IPS-15b (cell line): ENCODE measurements around the gene PPIL6.
A peak's percentile ranks its signal among the peaks of the same experiment; 100 is the strongest.

Experiments
- H3K27me3 ChIP-seq: one replicate; pipeline ENCODE4 v1.6.1; 2013; ENCODE audit warnings: low read length; ENCODE audit not compliant: control insufficient read depth, insufficient read depth
- H3K36me3 ChIP-seq: one replicate; pipeline ENCODE4 v1.6.1; 2013; ENCODE audit warnings: low read length; ENCODE audit not compliant: control insufficient read depth, insufficient read depth
- H3K4me1 ChIP-seq: one replicate; pipeline ENCODE4 v1.6.1; 2013; ENCODE audit warnings: mild to moderate bottlenecking, low read length; ENCODE audit not compliant: control insufficient read depth, insufficient read depth
- H3K4me3 ChIP-seq: one replicate; pipeline ENCODE4 v1.5.1; 2013; ENCODE audit warnings: low read depth, low read length
- H3K9ac ChIP-seq: one replicate; pipeline ENCODE4 v1.6.1; 2013; ENCODE audit warnings: low read depth, mild to moderate bottlenecking, low read length
- H3K9me3 ChIP-seq: one replicate; pipeline ENCODE4 v1.6.1; 2013; ENCODE audit warnings: mild to moderate bottlenecking, low read length; ENCODE audit not compliant: control insufficient read depth, insufficient read depth

The PPIL6 gene

DNA sequence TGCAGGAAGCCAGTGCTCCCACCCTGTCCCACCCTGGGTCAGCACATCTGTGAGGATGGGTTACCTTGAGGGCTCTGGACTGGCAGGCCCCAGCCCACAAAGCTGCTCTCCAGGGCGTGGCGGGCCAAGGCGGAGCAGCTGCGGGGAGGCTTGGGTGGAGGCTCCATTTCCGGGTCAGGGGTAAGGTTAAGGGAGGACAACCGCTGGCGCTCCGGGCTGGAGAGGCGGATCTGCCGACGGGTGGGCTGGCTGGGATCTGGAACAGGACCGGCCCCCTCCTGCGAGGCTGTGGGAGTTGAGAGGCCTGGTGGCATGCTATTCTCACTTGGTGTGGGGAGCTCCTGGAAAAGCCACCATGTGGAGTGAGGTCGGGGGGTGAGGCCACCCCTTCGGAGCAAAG lies 5.6 kb upstream of the PPIL6 start:
- no peak overlapping the region for H3K9ac ChIP-seq

DNA sequence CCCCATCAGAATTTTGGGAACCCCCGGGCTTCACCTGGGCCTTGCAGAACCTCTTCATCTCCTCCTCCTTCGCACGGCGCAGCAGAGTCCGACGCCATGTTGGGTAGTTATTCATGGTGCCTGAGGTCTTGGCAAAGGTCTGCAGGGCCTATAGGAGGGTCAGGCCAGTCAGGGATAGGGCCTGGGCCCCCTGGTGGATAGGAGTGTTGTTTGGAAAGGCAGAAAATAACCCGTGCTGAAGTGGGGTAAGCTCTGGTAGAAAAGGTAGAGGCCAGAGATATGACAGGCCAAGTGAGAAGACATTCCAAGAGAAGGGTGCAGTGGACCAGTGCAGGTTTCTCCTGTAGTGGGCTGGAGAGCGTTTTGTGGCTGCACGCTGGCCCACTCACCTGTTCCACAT lies 5.0 kb upstream of the PPIL6 start:
- Histone ChIP-seq H3K9me3 (no peaks in the 10 kb centered on the region), H3K9ac (no peak overlapping the region), H3K27me3 (no peaks in the 10 kb centered on the region), H3K4me1 (peaks cover 5% of the 10 kb centered on the region), H3K36me3 (peaks cover 54% of the 10 kb centered on the region), H3K4me3 (no peak overlapping the region)

More for the DNA sequence above, 5.6 kb upstream of the PPIL6 start:
- Histone ChIP-seq H3K9me3 (no peaks in the 10 kb centered on the region), H3K27me3 (no peaks in the 10 kb centered on the region), H3K4me3 (no peak overlapping the region), H3K4me1 (peaks cover 5% of the 10 kb centered on the region), H3K36me3 (peaks cover 54% of the 10 kb centered on the region)

DNA sequence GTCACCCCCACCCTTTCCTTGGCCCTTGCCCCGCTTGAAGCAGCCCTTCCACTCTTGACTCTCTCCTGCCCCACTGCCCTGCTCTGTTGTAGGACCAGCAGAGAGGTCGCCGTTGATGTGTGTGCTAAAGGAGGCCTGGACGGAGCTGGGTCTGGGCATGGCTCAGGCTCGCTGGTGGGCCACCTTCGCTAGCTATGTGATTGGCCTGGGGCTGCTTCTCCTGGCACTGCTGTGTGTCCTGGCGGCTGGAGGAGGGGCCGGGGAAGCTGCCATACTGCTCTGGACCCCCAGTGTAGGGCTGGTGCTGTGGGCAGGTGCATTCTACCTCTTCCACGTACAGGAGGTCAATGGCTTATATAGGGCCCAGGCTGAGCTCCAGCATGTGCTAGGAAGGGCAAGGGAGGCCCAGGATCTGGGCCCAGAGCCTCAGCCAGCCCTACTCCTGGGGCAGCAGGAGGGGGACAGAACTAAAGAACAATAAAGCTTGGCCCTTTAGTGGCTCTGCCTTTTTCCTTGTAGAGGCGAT lies 3.1 kb upstream of the PPIL6 start:
- peaks cover 7% of the 10 kb centered on the region for H3K4me1 ChIP-seq
- peaks cover 6% of the 10 kb centered on the region for H3K27me3 ChIP-seq
- H3K9me3 ChIP-seq, result no peaks in the 10 kb centered on the region
- peaks cover 43% of the 10 kb centered on the region for H3K36me3 ChIP-seq
- H3K4me3 ChIP-seq, result no peak overlapping the region
- no peak overlapping the region for H3K9ac ChIP-seq

DNA sequence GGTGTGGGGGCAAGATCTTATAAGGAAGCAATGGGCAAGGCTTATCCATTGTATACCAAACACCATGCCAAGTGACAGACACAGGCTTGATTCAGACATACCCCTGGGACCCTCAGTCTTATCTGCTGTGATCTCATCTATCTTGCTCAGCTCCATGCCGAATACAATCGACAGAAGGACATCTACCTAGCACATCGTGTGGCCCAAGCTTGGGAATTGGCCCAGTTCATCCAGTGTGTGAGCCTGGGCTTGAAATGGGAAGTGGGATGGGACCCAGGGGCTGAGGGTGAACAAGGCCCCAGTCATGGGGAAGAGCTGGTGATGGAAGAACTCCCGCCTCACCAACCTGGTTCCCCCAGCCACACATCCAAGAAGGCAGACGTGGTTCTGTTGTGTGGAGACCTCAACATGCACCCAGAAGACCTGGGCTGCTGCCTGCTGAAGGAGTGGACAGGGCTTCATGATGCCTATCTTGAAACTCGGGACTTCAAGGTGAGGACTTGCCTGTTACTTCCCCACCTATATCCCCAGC lies 2.0 kb upstream of the PPIL6 start:
- Histone ChIP-seq H3K4me1 (peaks cover 7% of the 10 kb centered on the region), H3K27me3 (peaks cover 6% of the 10 kb centered on the region), H3K4me3 (no peak overlapping the region), H3K9ac (no peak overlapping the region), H3K36me3 (peaks cover 41% of the 10 kb centered on the region), H3K9me3 (no peaks in the 10 kb centered on the region)

DNA sequence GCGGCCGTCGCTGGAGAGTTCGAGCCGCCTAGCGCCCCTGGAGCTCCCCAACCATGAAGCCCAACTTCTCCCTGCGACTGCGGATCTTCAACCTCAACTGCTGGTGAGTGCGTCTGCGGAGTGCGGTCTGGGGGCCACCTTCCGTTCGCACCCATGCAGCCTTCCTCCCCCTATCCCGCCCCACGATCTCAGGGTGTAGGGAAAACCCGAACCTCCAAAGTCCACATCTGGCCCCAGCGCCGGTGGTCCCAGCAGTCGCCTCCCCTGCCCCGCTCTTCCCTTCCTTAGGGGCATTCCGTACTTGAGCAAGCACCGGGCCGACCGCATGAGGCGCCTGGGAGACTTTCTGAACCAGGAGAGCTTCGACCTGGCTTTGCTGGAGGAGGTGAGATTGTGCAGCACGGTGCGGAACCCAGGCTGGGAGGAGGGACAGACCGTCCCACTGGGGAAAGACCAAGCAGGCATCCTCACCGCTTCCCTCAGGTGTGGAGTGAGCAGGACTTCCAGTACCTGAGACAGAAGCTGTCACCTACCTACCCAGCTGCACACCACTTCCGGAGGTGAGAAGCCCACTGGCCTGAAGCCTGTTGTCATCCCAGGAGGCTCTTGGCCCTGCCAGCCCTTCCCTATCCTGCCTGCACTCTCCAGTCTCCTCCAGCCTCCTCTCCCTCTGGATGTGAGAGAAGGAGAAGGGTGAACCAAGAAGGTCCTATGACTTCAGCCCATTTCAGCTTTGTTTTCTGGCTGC lies 815 bp upstream of the PPIL6 start:
- Histone ChIP-seq H3K4me3 (peak overlapping the region; percentile 91), H3K4me1 (peaks cover 7% of the 10 kb centered on the region), H3K36me3 (peaks cover 32% of the 10 kb centered on the region), H3K27me3 (peaks cover 6% of the 10 kb centered on the region), H3K9me3 (no peaks in the 10 kb centered on the region), H3K9ac (peak overlapping the region; percentile 81)

DNA sequence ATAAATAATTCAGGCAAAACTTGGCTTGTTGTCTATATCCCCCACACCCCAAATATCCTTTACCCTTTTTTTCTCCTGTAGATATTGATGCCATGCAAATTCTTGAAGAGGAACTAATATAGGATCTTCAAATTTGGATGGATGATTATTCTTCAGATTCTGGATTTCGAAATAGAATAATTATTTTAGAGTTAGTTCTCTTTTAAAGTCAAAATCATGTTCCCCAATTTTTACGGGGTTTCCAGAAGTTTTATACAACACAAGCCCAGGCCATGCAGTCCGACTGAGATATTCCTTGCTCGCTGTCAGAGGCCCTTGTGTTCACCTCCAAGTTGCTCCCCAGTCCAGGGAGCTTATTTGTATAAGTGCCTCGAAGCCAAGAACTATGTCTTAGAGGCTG lies 4.4 kb downstream of the PPIL6 start:
- H3K27me3 ChIP-seq, result peaks cover 6% of the 10 kb centered on the region
- H3K9me3 ChIP-seq, result no peaks in the 10 kb centered on the region
- no peak overlapping the region for H3K9ac ChIP-seq
- peaks cover 2% of the 10 kb centered on the region for H3K4me1 ChIP-seq
- no peaks in the 10 kb centered on the region for H3K36me3 ChIP-seq
- no peak overlapping the region for H3K4me3 ChIP-seq

DNA sequence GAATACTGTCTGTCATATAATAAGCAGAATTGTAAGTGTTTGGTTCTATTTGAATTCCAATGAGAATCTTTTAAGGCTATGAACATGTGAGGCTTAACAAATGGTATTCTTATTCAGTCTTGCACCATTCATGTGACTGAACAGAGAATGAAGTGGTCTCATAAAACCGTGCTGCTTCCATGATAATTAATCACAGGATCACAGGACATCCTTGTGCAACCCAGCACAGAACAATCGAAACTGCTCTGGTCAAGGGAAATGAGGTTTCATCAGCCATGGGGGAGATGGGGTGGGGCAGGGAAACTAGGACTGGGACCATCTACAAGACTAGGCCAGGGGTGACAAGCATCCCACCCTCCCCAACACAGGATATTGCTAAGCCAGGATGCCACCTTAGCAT lies 6.0 kb downstream of the PPIL6 start:
- H3K27me3 ChIP-seq, result peaks cover 3% of the 10 kb centered on the region
- H3K36me3 ChIP-seq, result no peaks in the 10 kb centered on the region

DNA sequence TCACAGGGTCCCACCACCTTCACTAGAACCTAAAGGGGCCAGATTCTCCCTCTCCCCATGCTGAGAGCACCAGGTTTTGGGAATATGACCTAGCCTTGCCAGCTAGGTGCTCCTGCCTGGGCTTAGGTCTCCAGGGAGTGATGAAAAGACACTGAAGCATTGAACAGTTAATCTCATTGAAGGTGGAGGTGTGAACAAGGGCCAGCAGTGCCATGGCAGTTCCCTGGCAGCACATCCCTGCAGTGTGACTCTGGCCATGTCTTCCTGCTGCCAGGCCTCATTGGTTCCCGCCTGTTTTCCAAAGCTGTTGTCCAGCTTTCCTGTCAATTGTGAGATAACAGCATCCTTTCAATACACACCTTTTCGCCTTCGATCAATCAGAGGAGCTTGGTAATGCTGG lies 10.9 kb downstream of the PPIL6 start:
- Histone ChIP-seq H3K36me3 (no peaks in the 10 kb centered on the region), H3K27me3 (no peaks in the 10 kb centered on the region), H3K4me3 (no peak overlapping the region), H3K9ac (no peak overlapping the region), H3K9me3 (no peaks in the 10 kb centered on the region), H3K4me1 (no peaks in the 10 kb centered on the region)

More for the DNA sequence above, 6.0 kb downstream of the PPIL6 start:
- Histone ChIP-seq H3K4me1 (no peaks in the 10 kb centered on the region), H3K9me3 (no peaks in the 10 kb centered on the region), H3K4me3 (no peak overlapping the region), H3K9ac (no peak overlapping the region)

DNA sequence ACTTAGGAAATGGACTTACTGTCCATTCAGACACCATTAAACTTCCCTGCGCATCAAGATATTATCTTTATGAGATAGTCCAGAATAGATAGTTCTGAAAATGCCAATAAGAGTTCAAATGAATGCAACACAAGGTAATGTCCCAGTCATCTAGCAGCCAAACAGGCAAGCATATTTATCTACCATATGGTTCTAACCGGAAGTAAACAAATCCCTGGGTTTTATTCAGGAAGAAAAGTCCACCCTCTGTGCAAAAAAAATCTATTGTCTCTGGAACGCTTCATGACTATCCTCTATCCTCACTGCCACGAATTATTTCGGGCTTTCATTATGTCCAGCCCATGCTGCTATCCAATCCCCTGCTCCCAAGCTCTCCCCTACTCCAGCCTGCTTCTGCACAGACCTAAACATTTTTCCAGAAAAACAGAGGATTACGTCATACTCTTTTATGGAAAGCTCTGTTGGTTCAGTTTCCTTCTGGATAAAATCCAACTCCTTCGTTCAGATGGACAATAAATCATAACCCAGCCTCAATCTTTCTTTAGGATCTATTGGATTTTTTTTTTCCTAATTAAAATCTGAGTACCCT lies 11.4 kb downstream of the PPIL6 start:
- Histone ChIP-seq H3K9me3 (no peaks in the 10 kb centered on the region), H3K9ac (no peak overlapping the region), H3K27me3 (no peaks in the 10 kb centered on the region), H3K4me3 (no peak overlapping the region), H3K4me1 (no peaks in the 10 kb centered on the region), H3K36me3 (no peaks in the 10 kb centered on the region)

DNA sequence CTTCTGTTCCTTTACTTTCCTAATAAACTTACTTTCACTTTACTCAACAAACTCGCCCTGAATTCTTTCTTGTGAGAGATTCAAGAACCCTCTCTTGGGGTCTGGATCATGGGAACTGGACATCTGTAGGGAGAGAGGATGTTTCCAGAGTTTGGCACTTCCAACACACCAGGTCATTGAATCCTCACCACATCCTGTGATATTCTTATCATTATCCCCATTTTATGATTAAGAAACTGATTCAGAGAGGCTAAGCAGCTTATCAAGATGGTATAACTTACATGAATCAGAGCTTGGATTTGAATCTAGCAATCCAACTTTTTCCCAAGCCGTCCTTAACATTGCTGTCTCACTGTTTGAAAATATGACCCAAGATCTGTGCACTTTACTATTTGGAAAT lies 15.5 kb downstream of the PPIL6 start:
- H3K36me3 ChIP-seq, result no peaks in the 10 kb centered on the region
- no peak overlapping the region for H3K9ac ChIP-seq
- H3K27me3 ChIP-seq, result no peaks in the 10 kb centered on the region
- no peaks in the 10 kb centered on the region for H3K9me3 ChIP-seq
- H3K4me1 ChIP-seq, result no peaks in the 10 kb centered on the region
- H3K4me3 ChIP-seq, result no peak overlapping the region

DNA sequence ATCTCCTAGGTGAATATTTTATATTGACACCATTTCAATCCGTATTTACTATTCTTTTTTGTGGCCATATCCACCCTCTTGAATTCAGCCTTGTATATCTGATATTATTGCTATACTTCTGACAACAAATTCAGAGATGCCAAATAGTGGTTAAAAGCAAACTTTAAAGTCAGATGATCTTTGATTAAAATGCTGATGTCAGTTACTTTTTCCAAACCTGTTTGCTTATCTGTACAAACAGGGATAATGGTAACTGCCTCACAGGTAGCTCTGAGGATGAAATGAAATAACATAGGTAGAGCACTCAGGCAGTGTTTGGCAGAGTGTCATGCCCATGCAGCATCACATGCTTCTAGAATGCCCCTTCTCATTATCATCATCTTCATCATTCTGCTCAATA lies 19.2 kb downstream of the PPIL6 start:
- no peak overlapping the region for H3K4me3 ChIP-seq
- H3K36me3 ChIP-seq, result no peaks in the 10 kb centered on the region

DNA sequence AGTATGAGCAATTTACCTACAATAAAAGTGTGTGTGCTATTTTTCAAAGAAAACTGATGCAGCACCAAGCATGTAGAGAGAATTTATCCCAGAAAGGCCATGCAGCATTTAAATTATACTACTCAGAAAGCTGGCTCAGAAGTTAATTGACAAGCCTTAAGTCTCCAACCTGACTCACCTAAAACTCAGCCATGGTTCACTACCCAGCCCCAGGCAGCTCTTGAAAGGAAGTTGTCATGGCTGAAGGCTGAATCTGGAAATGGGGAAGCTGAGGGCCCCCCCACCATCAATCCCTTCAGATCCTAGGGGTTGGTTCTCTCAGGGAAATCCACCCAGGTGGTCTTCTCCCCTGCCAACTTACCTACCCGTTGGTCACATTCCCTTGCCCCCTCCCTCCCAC lies 19.7 kb downstream of the PPIL6 start:
- H3K9me3 ChIP-seq, result no peaks in the 10 kb centered on the region
- no peaks in the 10 kb centered on the region for H3K27me3 ChIP-seq

More for the DNA sequence above, 19.2 kb downstream of the PPIL6 start:
- no peaks in the 10 kb centered on the region for H3K4me1 ChIP-seq
- H3K9ac ChIP-seq, result no peak overlapping the region
- no peaks in the 10 kb centered on the region for H3K27me3 ChIP-seq
- no peaks in the 10 kb centered on the region for H3K9me3 ChIP-seq

More for the DNA sequence above, 19.7 kb downstream of the PPIL6 start:
- Histone ChIP-seq H3K36me3 (no peaks in the 10 kb centered on the region), H3K4me3 (no peak overlapping the region), H3K9ac (no peak overlapping the region), H3K4me1 (no peaks in the 10 kb centered on the region)
